SK-N-SH treated with all-trans-retinoic acid at 6 μM for 48 hours (cell line): ENCODE results near the gene UQCR11.
A peak's percentile ranks its signal among the peaks of the same experiment; 100 is the strongest.

Experiments
- ATAC-seq: fragments of 200-7000 bp; cut with Tn5 transposase; 3 replicates; pipeline ENCODE4 v1.9.1; 2020; ENCODE audit warnings: mild to moderate bottlenecking, moderate library complexity
- ARNTL ChIP-seq: fragments of 450-650 bp; formaldehyde crosslinking; IDR thresholded peaks from 2 replicates; pipeline ENCODE4 v1.5.0; 2020; ENCODE audit warnings: low read depth, mild to moderate bottlenecking, moderate library complexity, borderline replicate concordance
- BACH2 ChIP-seq: fragments of 250-450 bp; sonication (Bioruptor Pico); IDR thresholded peaks from 2 replicates; pipeline ENCODE4 v1.9.0; 2021; ENCODE audit warnings: mild to moderate bottlenecking, borderline replicate concordance
- CREB5 ChIP-seq: fragments of 250-450 bp; sonication (Bioruptor Pico); IDR thresholded peaks from 2 replicates; pipeline ENCODE4 v1.5.1; 2020; ENCODE audit warnings: low read depth, mild to moderate bottlenecking, moderate library complexity
- CSDC2 ChIP-seq: fragments of 250-450 bp; sonication (Bioruptor Pico); IDR thresholded peaks from 2 replicates; pipeline ENCODE4 v1.5.0; 2020; ENCODE audit warnings: mild to moderate bottlenecking, moderate library complexity
- CSRNP3 ChIP-seq: fragments of 250-450 bp; sonication (Bioruptor Pico); IDR thresholded peaks from 2 replicates; pipeline ENCODE4 v1.5.1; 2021; ENCODE audit warnings: mild to moderate bottlenecking, moderate library complexity
- ESRRG ChIP-seq: fragments of 250-450 bp; sonication (Bioruptor Pico); IDR thresholded peaks from 2 replicates; pipeline ENCODE4 v1.6.1; 2021; ENCODE audit warnings: mild to moderate bottlenecking
- GLIS3 ChIP-seq: fragments of 250-450 bp; sonication (Bioruptor Pico); IDR thresholded peaks from 2 replicates; pipeline ENCODE4 v1.5.0; 2020; ENCODE audit warnings: mild to moderate bottlenecking, moderate library complexity
- ISL1 ChIP-seq: fragments of 250-450 bp; sonication (Bioruptor Pico); IDR thresholded peaks from 2 replicates; pipeline ENCODE4 v2.1.2; 2022; ENCODE audit warnings: mild to moderate bottlenecking, moderate library complexity
- OSR1 ChIP-seq: fragments of 250-450 bp; sonication (Bioruptor Pico); IDR thresholded peaks from 2 replicates; pipeline ENCODE4 v1.8.0; 2022; ENCODE audit warnings: moderate library complexity, mild to moderate bottlenecking, inconsistent platforms
- PATZ1 ChIP-seq: fragments of 250-450 bp; sonication (Bioruptor Pico); IDR thresholded peaks from 2 replicates; pipeline ENCODE4 v1.8.0; 2020; ENCODE audit warnings: mild to moderate bottlenecking, moderate library complexity, borderline replicate concordance
- POU6F1 ChIP-seq: fragments of 250-450 bp; sonication (Bioruptor Pico); IDR thresholded peaks from 2 replicates; pipeline ENCODE4 v1.8.0; 2021; ENCODE audit warnings: low read depth, mild to moderate bottlenecking, moderate library complexity, borderline replicate concordance
- PPARA ChIP-seq: fragments of 250-450 bp; sonication (Bioruptor Pico); IDR thresholded peaks from 2 replicates; pipeline ENCODE4 v1.5.0; 2020; ENCODE audit warnings: mild to moderate bottlenecking, borderline replicate concordance
- SNAI2 ChIP-seq: fragments of 250-450 bp; sonication (Bioruptor Pico); IDR thresholded peaks from 2 replicates; pipeline ENCODE4 v1.5.0; 2020; ENCODE audit warnings: mild to moderate bottlenecking, moderate library complexity
- TCF4 ChIP-seq: fragments of 250-450 bp; sonication (Bioruptor Pico); IDR thresholded peaks from 2 replicates; pipeline ENCODE4 v1.8.0; 2021; ENCODE audit warnings: mild to moderate bottlenecking, moderate library complexity, borderline replicate concordance
- TOX ChIP-seq: fragments of 250-450 bp; sonication (Bioruptor Pico); IDR thresholded peaks from 2 replicates; pipeline ENCODE4 v1.8.0; 2021; ENCODE audit warnings: mild to moderate bottlenecking, moderate library complexity, borderline replicate concordance
- TSHZ2 ChIP-seq: fragments of 250-450 bp; sonication (Bioruptor Pico); IDR thresholded peaks from 2 replicates; pipeline ENCODE4 v1.5.0; 2020; ENCODE audit warnings: mild to moderate bottlenecking, moderate library complexity
- ZC3H10 ChIP-seq: fragments of 250-450 bp; sonication (Bioruptor Pico); IDR thresholded peaks from 2 replicates; pipeline ENCODE4 v1.5.1; 2021; ENCODE audit warnings: mild to moderate bottlenecking, moderate library complexity
- ZFP30 ChIP-seq: fragments of 450-650 bp; formaldehyde crosslinking; IDR thresholded peaks from 2 replicates; pipeline ENCODE4 v1.5.0; 2022; ENCODE audit warnings: mild to moderate bottlenecking, moderate library complexity
- ZNF565 ChIP-seq: fragments of 450-650 bp; formaldehyde crosslinking; conservative IDR thresholded peaks from 2 replicates; pipeline ENCODE4 v1.5.0; 2020; ENCODE audit warnings: low read depth, mild to moderate bottlenecking, moderate library complexity
- ZNF70 ChIP-seq: fragments of 450-650 bp; formaldehyde crosslinking; IDR thresholded peaks from 2 replicates; pipeline ENCODE4 v1.5.0; 2020; ENCODE audit warnings: mild to moderate bottlenecking, moderate library complexity
- ZNF8 ChIP-seq: fragments of 450-650 bp; formaldehyde crosslinking; IDR thresholded peaks from 2 replicates; pipeline ENCODE4 v1.5.0; 2020; ENCODE audit warnings: mild to moderate bottlenecking, moderate library complexity

The UQCR11 gene

GRCh38 chr19:1553415-1553814 lies 51.8 kb downstream of the UQCR11 start:
- no peak for ATAC-seq
- no peak for TF ChIP-seq ZNF565 (CRISPR knock-in tag)
- TF ChIP-seq ZNF70 (CRISPR knock-in tag), result no peak
- TF ChIP-seq PATZ1, result no peak
- TF ChIP-seq CREB5, result no peak
- no peak for TF ChIP-seq POU6F1 (CRISPR knock-in tag)
- no peak for TF ChIP-seq ISL1 (CRISPR knock-in tag)
- TF ChIP-seq PPARA (CRISPR knock-in tag), result no peak
- no peak for TF ChIP-seq SNAI2 (CRISPR knock-in tag)
- no peak for TF ChIP-seq TSHZ2 (CRISPR knock-in tag)
- TF ChIP-seq OSR1 (CRISPR knock-in tag), result no peak
- no peak for TF ChIP-seq CSDC2 (CRISPR knock-in tag)
- TF ChIP-seq GLIS3 (CRISPR knock-in tag), result no peak
- TF ChIP-seq CSRNP3 (CRISPR knock-in tag), result no peak
- no peak for TF ChIP-seq ZFP30 (CRISPR knock-in tag)
- TF ChIP-seq TCF4 (CRISPR knock-in tag), result no peak
- TF ChIP-seq BACH2 (CRISPR knock-in tag), result no peak
- TF ChIP-seq ARNTL (CRISPR knock-in tag), result no peak
- TF ChIP-seq ESRRG (CRISPR knock-in tag), result no peak
- no peak for TF ChIP-seq ZC3H10

- 0 out of 3 replicates have a peak, but pooled peaks have one; percentile 22 for ATAC-seq
- no peak for TF ChIP-seq GLIS3 (CRISPR knock-in tag)
- no peak for TF ChIP-seq POU6F1 (CRISPR knock-in tag)
- no peak for TF ChIP-seq ZNF565 (CRISPR knock-in tag)
- no peak for TF ChIP-seq TSHZ2 (CRISPR knock-in tag)
- TF ChIP-seq BACH2 (CRISPR knock-in tag), result no peak
- no peak for TF ChIP-seq ZNF8
- no peak for TF ChIP-seq ESRRG (CRISPR knock-in tag)
- TF ChIP-seq ZC3H10, result no peak
- no peak for TF ChIP-seq ZFP30 (CRISPR knock-in tag)
- no peak for TF ChIP-seq ARNTL (CRISPR knock-in tag)
- no peak for TF ChIP-seq PPARA (CRISPR knock-in tag)
- TF ChIP-seq ZNF70 (CRISPR knock-in tag), result no peak
- no peak for TF ChIP-seq TOX
- no peak for TF ChIP-seq PATZ1
Observed at GRCh38 chr19:1551068-1552040, 53.9 kb downstream of the UQCR11 start.
